SK-N-SH treated with all-trans-retinoic acid at 6 μM for 48 hours (cell line): ENCODE measurements around the gene BRD9.

Source experiments
- CREB5 ChIP-seq: fragments of 250-450 bp; sonication (Bioruptor Pico); IDR thresholded peaks from 2 replicates; pipeline ENCODE4 v1.5.1; 2020; ENCODE audit warnings: low read depth, mild to moderate bottlenecking, moderate library complexity
- CSDC2 ChIP-seq: fragments of 250-450 bp; sonication (Bioruptor Pico); IDR thresholded peaks from 2 replicates; pipeline ENCODE4 v1.5.0; 2020; ENCODE audit warnings: mild to moderate bottlenecking, moderate library complexity
- CSRNP3 ChIP-seq: fragments of 250-450 bp; sonication (Bioruptor Pico); IDR thresholded peaks from 2 replicates; pipeline ENCODE4 v1.5.1; 2021; ENCODE audit warnings: mild to moderate bottlenecking, moderate library complexity
- ESRRG ChIP-seq: fragments of 250-450 bp; sonication (Bioruptor Pico); IDR thresholded peaks from 2 replicates; pipeline ENCODE4 v1.6.1; 2021; ENCODE audit warnings: mild to moderate bottlenecking
- ISL1 ChIP-seq: fragments of 250-450 bp; sonication (Bioruptor Pico); IDR thresholded peaks from 2 replicates; pipeline ENCODE4 v2.1.2; 2022; ENCODE audit warnings: mild to moderate bottlenecking, moderate library complexity
- PATZ1 ChIP-seq: fragments of 250-450 bp; sonication (Bioruptor Pico); IDR thresholded peaks from 2 replicates; pipeline ENCODE4 v1.8.0; 2020; ENCODE audit warnings: mild to moderate bottlenecking, moderate library complexity, borderline replicate concordance
- POU6F1 ChIP-seq: fragments of 250-450 bp; sonication (Bioruptor Pico); IDR thresholded peaks from 2 replicates; pipeline ENCODE4 v1.8.0; 2021; ENCODE audit warnings: low read depth, mild to moderate bottlenecking, moderate library complexity, borderline replicate concordance
- RARB ChIP-seq: fragments of 250-450 bp; sonication (Bioruptor Pico); IDR thresholded peaks from 2 replicates; pipeline ENCODE4 v1.8.0; 2021; ENCODE audit warnings: mild to moderate bottlenecking, moderate library complexity
- SNAI2 ChIP-seq: fragments of 250-450 bp; sonication (Bioruptor Pico); IDR thresholded peaks from 2 replicates; pipeline ENCODE4 v1.5.0; 2020; ENCODE audit warnings: mild to moderate bottlenecking, moderate library complexity
- ZFP3 ChIP-seq: fragments of 250-450 bp; sonication (Bioruptor Pico); IDR thresholded peaks from 2 replicates; pipeline ENCODE4 v1.5.0; 2020; ENCODE audit warnings: mild to moderate bottlenecking, moderate library complexity
- ZNF565 ChIP-seq: fragments of 450-650 bp; formaldehyde crosslinking; conservative IDR thresholded peaks from 2 replicates; pipeline ENCODE4 v1.5.0; 2020; ENCODE audit warnings: low read depth, mild to moderate bottlenecking, moderate library complexity
- ZNF70 ChIP-seq: fragments of 450-650 bp; formaldehyde crosslinking; IDR thresholded peaks from 2 replicates; pipeline ENCODE4 v1.5.0; 2020; ENCODE audit warnings: mild to moderate bottlenecking, moderate library complexity
- ZNF8 ChIP-seq: fragments of 450-650 bp; formaldehyde crosslinking; IDR thresholded peaks from 2 replicates; pipeline ENCODE4 v1.5.0; 2020; ENCODE audit warnings: mild to moderate bottlenecking, moderate library complexity

- TF ChIP-seq RARB (CRISPR knock-in tag), result no peak
- no peak for TF ChIP-seq ESRRG (CRISPR knock-in tag)
- no peak for TF ChIP-seq PATZ1 (CRISPR knock-in tag)
- no peak for TF ChIP-seq ISL1 (CRISPR knock-in tag)
- no peak for TF ChIP-seq CREB5 (CRISPR knock-in tag)
- TF ChIP-seq ZNF565, result no peak
- TF ChIP-seq ZNF70, result no peak
- no peak for TF ChIP-seq CSDC2 (CRISPR knock-in tag)
- TF ChIP-seq ZFP3 (CRISPR knock-in tag), result no peak
- TF ChIP-seq POU6F1, result no peak
- no peak for TF ChIP-seq SNAI2
- no peak for TF ChIP-seq CSRNP3 (CRISPR knock-in tag)
- no peak for TF ChIP-seq ZNF8
These were observed 19.0 kb upstream of the BRD9 start for GRCh38 chr5:911601-912000.
